MCF 10A (cell line): Measurements from ENCODE around the gene IBTK. TPM values are rescaled to one million over a fixed set of nuclear protein-coding genes. Genes with fewer than 3 reads are reported as not detected.
"Not testable (repeated sequence)": the region's sequence is repeated elsewhere in the genome, so short reads cannot be mapped to it uniquely, and the experiment has no call there.

Experiments
- BruUV-seq: library from RNA; stranded (reverse); fragments of 400-500 nt; replicated peaks from 2 replicates; lab custom pipeline; 2021; lab: Mats Ljungman, UMichigan
- CTCF ChIA-PET: fragments of 300-600 bp; sonication (Branson Sonifier 250); formaldehyde crosslinking; extraction: SDS; loops from one replicate; lab custom pipeline; 2021; ENCODE audit warnings: antibody characterized with exemption, inconsistent platforms; lab: Yijun Ruan, JAX
- POLR2A ChIA-PET: fragments of 300-600, 350-650 bp; sonication (Branson Sonifier 250); formaldehyde crosslinking; extraction: SDS; loops from one replicate; lab custom pipeline; 2020; ENCODE audit warnings: antibody characterized with exemption, inconsistent platforms; lab: Yijun Ruan, JAX
- DNase-seq: peaks from one replicate; pipeline ENCODE4 v3.0.0-alpha.2; 2018; ENCODE audit not compliant: unreplicated experiment
- H3K27ac Mint-ChIP-seq: one replicate; pipeline ENCODE4 v1.8.0; 2022; ENCODE audit warnings: mild to moderate bottlenecking, low read depth, mixed read lengths; ENCODE audit not compliant: unreplicated experiment
- H3K27me3 Mint-ChIP-seq: one replicate; pipeline ENCODE4 v1.8.0; 2022; ENCODE audit warnings: mixed read lengths; ENCODE audit not compliant: insufficient read depth, unreplicated experiment
- H3K36me3 Mint-ChIP-seq: one replicate; pipeline ENCODE4 v1.8.0; 2022; ENCODE audit warnings: mild to moderate bottlenecking, moderate library complexity, mixed read lengths; ENCODE audit not compliant: insufficient read depth, unreplicated experiment
- H3K4me1 Mint-ChIP-seq: one replicate; pipeline ENCODE4 v1.8.0; 2022; ENCODE audit warnings: mixed read lengths; ENCODE audit not compliant: insufficient read depth, unreplicated experiment
- H3K4me3 Mint-ChIP-seq: one replicate; pipeline ENCODE4 v1.8.0; 2022; ENCODE audit warnings: mild to moderate bottlenecking, moderate library complexity, mixed read lengths; ENCODE audit not compliant: unreplicated experiment
- H3K9me3 Mint-ChIP-seq: one replicate; pipeline ENCODE4 v1.8.0; 2022; ENCODE audit warnings: mixed read lengths; ENCODE audit not compliant: unreplicated experiment
- intact Hi-C: fragments of 100-400 bp; cut with micrococcal nuclease; formaldehyde crosslinking; loops from 2 replicates; pipeline ENCODE4 v1.14.1; 2022
- total RNA-seq: library from RNA; stranded (reverse); gene quantifications from 2 replicates; pipeline ENCODE4 v1.2.3, GENCODE V29; 2022
- TF ChIP-seq, protein P1 (sequence below): fragments of 200-600 bp; IDR thresholded peaks from one replicate; pipeline ENCODE4 v1.8.0; 2022; ENCODE audit warnings: antibody characterized with exemption, mild to moderate bottlenecking; ENCODE audit not compliant: unreplicated experiment

IBTK gene
- total RNA-seq, 1 experiment from 2014 or later: 59.0 TPM

DNA sequence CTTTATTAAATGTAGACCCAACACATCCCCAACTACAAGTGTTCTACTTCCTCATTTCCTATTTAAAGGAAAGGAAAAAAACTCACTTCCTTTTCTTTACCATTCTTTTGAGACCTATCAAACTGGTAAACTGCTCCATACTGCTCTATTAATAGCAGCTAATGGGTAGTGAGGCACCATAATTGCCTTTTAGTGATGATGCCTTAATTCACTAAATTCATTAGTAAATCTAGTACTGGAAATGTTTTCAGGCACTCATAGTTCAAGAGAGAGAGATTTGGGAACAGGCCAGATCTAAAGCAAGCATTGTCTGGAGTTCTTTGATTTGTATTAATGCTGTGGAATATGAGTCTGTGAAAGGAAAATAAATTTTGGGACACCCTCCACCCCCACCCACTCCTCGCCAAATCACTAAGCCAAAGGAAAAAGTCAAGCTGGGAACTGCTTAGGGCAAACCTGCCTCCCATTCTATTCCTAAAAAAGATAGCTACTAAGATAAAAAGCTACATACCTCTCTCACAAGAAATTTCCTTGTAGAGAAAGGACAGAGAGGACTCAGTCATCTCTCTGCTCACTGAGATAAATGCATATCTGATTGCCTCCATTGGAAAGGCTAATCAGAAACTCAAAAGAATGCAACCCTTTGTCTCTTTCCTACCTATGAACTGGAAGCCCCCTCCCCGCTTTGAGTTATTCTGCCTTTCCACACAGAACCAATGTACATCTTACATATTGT, 13.6 kb upstream of the IBTK start:
- no peaks in the 10 kb centered on the region for H3K9me3 Mint-ChIP-seq
- peaks cover 4% of the 10 kb centered on the region for H3K4me1 Mint-ChIP-seq
- no peak for DNase-seq
- CTCF ChIA-PET: interaction anchor here (1.2 to 3.4 kb wide), 10 partner anchors 10 to 805 kb away, joined by 3 to 45 read pairs (median 5); partner anchors contain the start of gene UBE3D
- TF ChIP-seq, protein P1, sequence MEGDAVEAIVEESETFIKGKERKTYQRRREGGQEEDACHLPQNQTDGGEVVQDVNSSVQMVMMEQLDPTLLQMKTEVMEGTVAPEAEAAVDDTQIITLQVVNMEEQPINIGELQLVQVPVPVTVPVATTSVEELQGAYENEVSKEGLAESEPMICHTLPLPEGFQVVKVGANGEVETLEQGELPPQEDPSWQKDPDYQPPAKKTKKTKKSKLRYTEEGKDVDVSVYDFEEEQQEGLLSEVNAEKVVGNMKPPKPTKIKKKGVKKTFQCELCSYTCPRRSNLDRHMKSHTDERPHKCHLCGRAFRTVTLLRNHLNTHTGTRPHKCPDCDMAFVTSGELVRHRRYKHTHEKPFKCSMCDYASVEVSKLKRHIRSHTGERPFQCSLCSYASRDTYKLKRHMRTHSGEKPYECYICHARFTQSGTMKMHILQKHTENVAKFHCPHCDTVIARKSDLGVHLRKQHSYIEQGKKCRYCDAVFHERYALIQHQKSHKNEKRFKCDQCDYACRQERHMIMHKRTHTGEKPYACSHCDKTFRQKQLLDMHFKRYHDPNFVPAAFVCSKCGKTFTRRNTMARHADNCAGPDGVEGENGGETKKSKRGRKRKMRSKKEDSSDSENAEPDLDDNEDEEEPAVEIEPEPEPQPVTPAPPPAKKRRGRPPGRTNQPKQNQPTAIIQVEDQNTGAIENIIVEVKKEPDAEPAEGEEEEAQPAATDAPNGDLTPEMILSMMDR: no peak
- no peak overlapping the region for H3K4me3 Mint-ChIP-seq
- intact Hi-C loops: loop anchor here (10.0 kb wide), 1 partner anchor 464 kb away; no protein-coding TSS in a partner anchor
- no peak overlapping the region for H3K27ac Mint-ChIP-seq
- POLR2A ChIA-PET: interaction anchor here (1.3 to 2.3 kb wide), 3 partner anchors 13 to 806 kb away, joined by 4 to 6 read pairs (median 4); partner anchors contain the start of genes DOP1A and UBE3D
- no peaks in the 10 kb centered on the region for H3K27me3 Mint-ChIP-seq
- no peaks in the 10 kb centered on the region for H3K36me3 Mint-ChIP-seq
- BruUV-seq: no TSS peak

- CTCF ChIA-PET: interaction anchor here (0.5 to 3.4 kb wide), 4 partner anchors 12 to 972 kb away, joined by 3 to 45 read pairs (median 4); no protein-coding TSS in a partner anchor
- Mint-ChIP-seq H3K27me3 (no peaks in the 10 kb centered on the region), H3K4me1 (peaks cover 4% of the 10 kb centered on the region), H3K4me3 (no peak overlapping the region), H3K27ac (no peak overlapping the region), H3K9me3 (no peaks in the 10 kb centered on the region), H3K36me3 (no peaks in the 10 kb centered on the region)
- POLR2A ChIA-PET: interaction anchor here (0.7 kb wide), 1 partner anchor 12 kb away, joined by 4 read pairs; no protein-coding TSS in a partner anchor
- no peak for DNase-seq
- BruUV-seq: no TSS peak
- TF ChIP-seq, protein P1: no peak
- intact Hi-C loops: loop anchor here (10.0 kb wide), 1 partner anchor 955 kb away; no protein-coding TSS in a partner anchor
Measured at GRCh38 chr6:82259389-82259788, 11.8 kb upstream of the IBTK start.

GRCh38 chr6:82257088-82257774, 9.7 kb upstream of the IBTK start:
- Mint-ChIP-seq H3K4me1 (no peaks in the 10 kb centered on the region), H3K36me3 (no peaks in the 10 kb centered on the region)

DNA sequence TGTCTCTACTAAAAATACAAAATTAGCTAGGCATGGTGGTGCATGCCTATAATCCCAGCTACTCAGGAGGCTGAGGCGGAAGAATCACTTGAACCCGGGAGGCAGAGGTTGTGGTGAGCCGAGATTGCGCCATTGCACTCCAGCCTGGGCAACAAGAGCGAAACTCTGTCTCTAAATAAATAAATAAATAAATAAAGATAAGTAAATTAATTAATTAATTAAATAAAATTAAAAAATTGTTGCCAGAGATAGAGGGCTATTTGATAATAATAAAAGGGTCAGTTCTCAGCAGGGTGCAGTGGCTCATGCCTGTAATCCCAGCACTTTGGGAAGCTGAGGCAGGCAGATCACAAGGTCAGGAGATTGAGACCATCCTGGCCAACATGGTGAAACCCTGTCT, 7.2 kb upstream of the IBTK start:
- H3K4me3 Mint-ChIP-seq, BruUV-seq, H3K36me3 Mint-ChIP-seq, H3K9me3 Mint-ChIP-seq, H3K27me3 Mint-ChIP-seq, H3K27ac Mint-ChIP-seq, POLR2A ChIA-PET, DNase-seq, H3K4me1 Mint-ChIP-seq: not testable (repeated sequence)
- intact Hi-C loops: loop anchor here (10.0 kb wide), 1 partner anchor 960 kb away; no protein-coding TSS in a partner anchor
- CTCF ChIA-PET: interaction anchor here (0.7 to 8.0 kb wide), 6 partner anchors 13 to 810 kb away, joined by 3 to 132 read pairs (median 12); partner anchors contain the start of genes DOP1A and UBE3D

More at GRCh38 chr6:82257088-82257774, 9.7 kb upstream of the IBTK start:
- TF ChIP-seq, protein P1: no peak
- Mint-ChIP-seq H3K9me3 (no peaks in the 10 kb centered on the region), H3K27me3 (no peaks in the 10 kb centered on the region), H3K27ac (no peak overlapping the region), H3K4me3 (no peak overlapping the region)
- ChIA-PET CTCF (interaction anchor here (0.6 to 8.0 kb wide), 6 partner anchors 13 to 1224 kb away, joined by 3 to 132 read pairs (median 11); partner anchors contain the start of genes DOP1A and UBE3D), POLR2A (no interaction called here)
- no peak for DNase-seq
- intact Hi-C loops: loop anchor here (10.0 kb wide), 1 partner anchor 958 kb away; no protein-coding TSS in a partner anchor
- BruUV-seq: no TSS peak
